Hematopoietic multipotent progenitor cell treated with erythropoietin and hydrocortisone succinate and interleukin-3 and kit ligand, for 6 days (in vitro differentiated cells): ENCODE data around the gene CLCN6.
"Not testable (repeated sequence)": the region's sequence is repeated elsewhere in the genome, so short reads cannot be mapped to it uniquely, and the experiment has no call there.

Source experiments
- DNase-seq: peaks from one replicate; pipeline ENCODE4 v3.0.0-alpha.2; 2015

The CLCN6 gene

GRCh38 chr1:11796036-11796828 is 9.8 kb upstream of the CLCN6 start:
- DNase-seq = peak; percentile 73

GRCh38 chr1:11797525-11798216 is 8.3 kb upstream of the CLCN6 start:
- peak; percentile 94 for DNase-seq

GRCh38 chr1:11799099-11799498 is 6.9 kb upstream of the CLCN6 start:
- no peak for DNase-seq

- DNase-seq = no peak
These were observed 6.1 kb upstream of the CLCN6 start for GRCh38 chr1:11799896-11800295.

GRCh38 chr1:11800391-11800755 is 5.6 kb upstream of the CLCN6 start:
- DNase-seq = no peak

- DNase-seq = no peak
These were observed 5.1 kb upstream of the CLCN6 start for GRCh38 chr1:11800756-11801433.

GRCh38 chr1:11802616-11802972 is 3.4 kb upstream of the CLCN6 start:
- peak; percentile 72 for DNase-seq

- peak; percentile 96 for DNase-seq
These were observed 2.8 kb upstream of the CLCN6 start for GRCh38 chr1:11802973-11803885.

GRCh38 chr1:11803924-11804665 is 1.9 kb upstream of the CLCN6 start:
- not testable (repeated sequence) for DNase-seq

GRCh38 chr1:11804666-11805421 is 1.1 kb upstream of the CLCN6 start:
- peak; percentile 91 for DNase-seq

GRCh38 chr1:11806307-11806936 is 431 bp downstream of the CLCN6 start:
- DNase-seq = peak; percentile 49

GRCh38 chr1:11807133-11807532 is 1.1 kb downstream of the CLCN6 start:
- no peak for DNase-seq

GRCh38 chr1:11813021-11813420 is 7.0 kb downstream of the CLCN6 start:
- DNase-seq = no peak

- DNase-seq = no peak
These were observed 11.2 kb downstream of the CLCN6 start for GRCh38 chr1:11817192-11817591.

- DNase-seq = no peak
These were observed 16.1 kb downstream of the CLCN6 start for GRCh38 chr1:11822091-11822490.

- DNase-seq = no peak
These were observed 17.6 kb downstream of the CLCN6 start for GRCh38 chr1:11823366-11824137.

GRCh38 chr1:11825131-11825530 is 19.1 kb downstream of the CLCN6 start:
- DNase-seq = no peak

GRCh38 chr1:11826946-11827345 is 21.0 kb downstream of the CLCN6 start:
- no peak for DNase-seq

- DNase-seq = no peak
These were observed 22.5 kb downstream of the CLCN6 start for GRCh38 chr1:11828511-11828910.
